ENCODE measurements around the gene MCC. TPM values are rescaled to one million over a fixed set of nuclear protein-coding genes. Genes with fewer than 3 reads are reported as not detected.

Gene MCC
- total and polyA plus RNA-seq, 2 experiments from 2014 or later: 3.4 to 8.8 TPM

DNA sequence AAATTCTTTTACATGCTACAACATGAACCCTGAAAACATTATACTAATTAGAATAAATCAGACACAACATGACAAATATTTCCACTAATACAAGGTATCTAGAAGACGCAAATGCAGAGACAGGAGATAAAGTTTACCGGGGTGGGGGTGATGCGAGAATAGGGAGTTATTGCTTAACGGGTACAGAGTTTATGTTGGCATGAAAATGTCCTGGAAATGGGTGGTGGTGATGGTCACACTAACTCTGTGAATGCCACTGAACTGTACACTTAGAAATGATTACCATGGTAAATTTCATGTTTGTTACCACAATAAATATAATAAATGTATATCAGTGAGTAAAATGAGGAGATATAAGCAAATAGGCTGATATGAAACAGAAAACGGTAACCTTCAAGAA lies 378.9 kb downstream of the MCC start:
- H4K20me1 ChIP-seq (ENCODE audit: insufficient read depth): no peaks in the 10 kb centered on the region
- no peaks in the 10 kb centered on the region for H3K79me2 ChIP-seq (ENCODE audit: insufficient read depth)
- no peaks in the 10 kb centered on the region for H3K9me3 ChIP-seq (ENCODE audit: low read depth)
- 77 to 80% methylated on average over 5 of the region's 5 CpGs for WGBS, 2 experiments (ENCODE audit: low coverage in 1 of 2, low lambda C conversion rate in 2 of 2, missing lambda C conversion rate in 2 of 2)
- in situ Hi-C loops (cut with MboI): no loop called here
- no peak overlapping the region for H2AFZ ChIP-seq
- no peak overlapping the region for H3K27ac ChIP-seq
- H3K4me1 ChIP-seq (ENCODE audit: insufficient read depth): peaks cover 7% of the 10 kb centered on the region
- H3F3A ChIP-seq (ENCODE audit: insufficient read depth): no peaks in the 10 kb centered on the region
- no peaks in the 10 kb centered on the region for H3K9me2 ChIP-seq (ENCODE audit: insufficient read depth)
- H3K4me3 ChIP-seq: no peak overlapping the region
- H3K4me2 ChIP-seq (ENCODE audit: unreplicated experiment): no peak overlapping the region
- H3K27me3 ChIP-seq (replicated peaks; ENCODE audit: insufficient read depth): no peaks in the 10 kb centered on the region
- no peak for DNase-seq
- no peaks in the 10 kb centered on the region for H3K36me3 ChIP-seq (ENCODE audit: low read depth)
- no peak for TF ChIP-seq EZH2phosphoT487 (IDR thresholded peaks at IDR 0.05; ENCODE audit: insufficient read depth, low read depth)
- no peak for TF ChIP-seq EZH2 (IDR thresholded peaks at IDR 0.05; ENCODE audit: insufficient read depth, poor library complexity, severe bottlenecking)
- no peak overlapping the region for H3K9ac ChIP-seq

- Histone ChIP-seq H3K9ac (no peak overlapping the region), H4K20me1 (ENCODE audit: insufficient read depth) (no peaks in the 10 kb centered on the region), H3K4me2 (ENCODE audit: unreplicated experiment) (no peak overlapping the region), H3K9me3 (ENCODE audit: low read depth) (no peaks in the 10 kb centered on the region), H3K4me3 (no peak overlapping the region), H3K27ac (no peak overlapping the region), H3K4me1 (ENCODE audit: insufficient read depth) (peaks cover 7% of the 10 kb centered on the region), H3F3A (ENCODE audit: insufficient read depth) (no peaks in the 10 kb centered on the region), H3K27me3 (replicated peaks; ENCODE audit: insufficient read depth) (no peaks in the 10 kb centered on the region), H3K36me3 (ENCODE audit: low read depth) (no peaks in the 10 kb centered on the region), H3K9me2 (ENCODE audit: insufficient read depth) (no peaks in the 10 kb centered on the region), H2AFZ (no peak overlapping the region), H3K79me2 (ENCODE audit: insufficient read depth) (no peaks in the 10 kb centered on the region)
- 96 to 97% methylated on average over 5 of the region's 5 CpGs for WGBS, 2 experiments (ENCODE audit: low coverage in 1 of 2, low lambda C conversion rate in 2 of 2, missing lambda C conversion rate in 2 of 2)
- no peak for DNase-seq
- TF ChIP-seq EZH2phosphoT487 (IDR thresholded peaks at IDR 0.05; ENCODE audit: insufficient read depth, low read depth) (no peak), EZH2 (IDR thresholded peaks at IDR 0.05; ENCODE audit: insufficient read depth, poor library complexity, severe bottlenecking) (no peak)
- in situ Hi-C loops (cut with MboI): no loop called here
These were observed 379.8 kb downstream of the MCC start for GRCh38 chr5:113108485-113108884.

GRCh38 chr5:113106821-113107220 lies 381.4 kb downstream of the MCC start:
- in situ Hi-C loops (cut with MboI): no loop called here

GRCh38 chr5:113105693-113106280 lies 382.5 kb downstream of the MCC start:
- 80 to 85% methylated on average over 5 of the region's 5 CpGs for WGBS, 2 experiments (ENCODE audit: low coverage in 1 of 2, low lambda C conversion rate in 2 of 2, missing lambda C conversion rate in 2 of 2)
- H3K79me2 ChIP-seq (ENCODE audit: insufficient read depth): no peaks in the 10 kb centered on the region
- TF ChIP-seq EZH2 (IDR thresholded peaks at IDR 0.05; ENCODE audit: insufficient read depth, poor library complexity, severe bottlenecking) (no peak), EZH2phosphoT487 (IDR thresholded peaks at IDR 0.05; ENCODE audit: insufficient read depth, low read depth) (no peak)
- no peak overlapping the region for H3K4me3 ChIP-seq
- no peaks in the 10 kb centered on the region for H3F3A ChIP-seq (ENCODE audit: insufficient read depth)
- no peaks in the 10 kb centered on the region for H3K9me3 ChIP-seq (ENCODE audit: low read depth)
- H2AFZ ChIP-seq: no peak overlapping the region
- no peak overlapping the region for H3K4me2 ChIP-seq (ENCODE audit: unreplicated experiment)
- H3K9ac ChIP-seq: no peak overlapping the region
- H3K9me2 ChIP-seq (ENCODE audit: insufficient read depth): no peaks in the 10 kb centered on the region
- H3K36me3 ChIP-seq (ENCODE audit: low read depth): no peaks in the 10 kb centered on the region
- DNase-seq: no peak
- no peak overlapping the region for H3K27ac ChIP-seq
- H3K4me1 ChIP-seq (ENCODE audit: insufficient read depth): no peaks in the 10 kb centered on the region
- H4K20me1 ChIP-seq (ENCODE audit: insufficient read depth): no peaks in the 10 kb centered on the region
- in situ Hi-C loops (cut with MboI): no loop called here
- no peaks in the 10 kb centered on the region for H3K27me3 ChIP-seq (replicated peaks; ENCODE audit: insufficient read depth)

More at GRCh38 chr5:113106821-113107220, 381.4 kb downstream of the MCC start:
- H3K4me3 ChIP-seq: no peak overlapping the region
- no peak for DNase-seq
- WGBS, 2 experiments (ENCODE audit: low coverage in 1 of 2, low lambda C conversion rate in 2 of 2, missing lambda C conversion rate in 2 of 2): 85 to 86% methylated on average over 2 of the region's 2 CpGs
- no peaks in the 10 kb centered on the region for H3F3A ChIP-seq (ENCODE audit: insufficient read depth)
- H4K20me1 ChIP-seq (ENCODE audit: insufficient read depth): no peaks in the 10 kb centered on the region
- H3K79me2 ChIP-seq (ENCODE audit: insufficient read depth): no peaks in the 10 kb centered on the region
- H3K9me2 ChIP-seq (ENCODE audit: insufficient read depth): no peaks in the 10 kb centered on the region
- H3K9ac ChIP-seq: no peak overlapping the region
- TF ChIP-seq EZH2phosphoT487 (IDR thresholded peaks at IDR 0.05; ENCODE audit: insufficient read depth, low read depth) (no peak), EZH2 (IDR thresholded peaks at IDR 0.05; ENCODE audit: insufficient read depth, poor library complexity, severe bottlenecking) (no peak)
- H3K36me3 ChIP-seq (ENCODE audit: low read depth): no peaks in the 10 kb centered on the region
- no peak overlapping the region for H3K27ac ChIP-seq
- H3K4me1 ChIP-seq (ENCODE audit: insufficient read depth): no peaks in the 10 kb centered on the region
- no peak overlapping the region for H3K4me2 ChIP-seq (ENCODE audit: unreplicated experiment)
- H3K9me3 ChIP-seq (ENCODE audit: low read depth): no peaks in the 10 kb centered on the region
- no peaks in the 10 kb centered on the region for H3K27me3 ChIP-seq (replicated peaks; ENCODE audit: insufficient read depth)
- no peak overlapping the region for H2AFZ ChIP-seq
